Lung (tissue), 12 donors: ENCODE results near the gene ANKS1A. TPM values are rescaled to one million over a fixed set of nuclear protein-coding genes. Genes with fewer than 3 reads are reported as not detected.
A peak's percentile ranks its signal among the peaks of the same experiment; 100 is the strongest.

Experiments used
- ATAC-seq: fragments of 200-7000 bp; cut with Tn5 transposase; one replicate; pipeline ENCODE4 v1.9.1; 2020; ENCODE audit warnings: moderate number of reproducible peaks; ENCODE audit not compliant: insufficient read depth, low FRiP score
- DNase-seq, 3 donors: peaks; one replicate each; pipeline ENCODE4 v3.0.0-alpha.2; 2013 to 2017
- H3K27ac ChIP-seq, 2 donors: one replicate each; pipeline ENCODE4 v1.5.1; 2013; ENCODE audit warnings: mild to moderate bottlenecking in 2 of 2, moderate library complexity in 2 of 2, control low read depth in 1 of 2, inconsistent platforms in 1 of 2, low read depth in 1 of 2, low read length in 1 of 2
- H3K27me3 ChIP-seq, 3 donors: one replicate each; pipeline ENCODE4 v1.5.1; 2013; ENCODE audit warnings: low read length in 2 of 3; ENCODE audit not compliant: control insufficient read depth in 3 of 3, insufficient read depth in 3 of 3
- H3K36me3 ChIP-seq, 4 donors: one replicate each; pipeline ENCODE4 v1.5.1; 2013; ENCODE audit warnings: low read length in 4 of 4, mild to moderate bottlenecking in 1 of 4, moderate library complexity in 1 of 4; ENCODE audit not compliant: control insufficient read depth in 4 of 4, insufficient read depth in 4 of 4
- H3K4me1 ChIP-seq, 5 donors: one replicate each; pipeline ENCODE4 v1.5.1; 2013; ENCODE audit warnings: low read length in 5 of 5, mild to moderate bottlenecking in 2 of 5, moderate library complexity in 1 of 5; ENCODE audit not compliant: control insufficient read depth in 5 of 5, insufficient read depth in 5 of 5
- H3K4me3 ChIP-seq: one replicate; pipeline ENCODE4 v1.5.1; 2013; ENCODE audit warnings: mild to moderate bottlenecking, control low read depth, moderate library complexity
- H3K9ac ChIP-seq, 2 donors: one replicate each; pipeline ENCODE4 v1.5.1; 2013; ENCODE audit warnings: low read length in 2 of 2, control low read depth in 1 of 2; ENCODE audit not compliant: insufficient read depth in 1 of 2
- H3K9me3 ChIP-seq, 4 donors: one replicate each; pipeline ENCODE4 v1.5.1; 2013; ENCODE audit warnings: low read length in 3 of 4, mild to moderate bottlenecking in 1 of 4, moderate library complexity in 1 of 4; ENCODE audit not compliant: control insufficient read depth in 4 of 4, insufficient read depth in 3 of 4
- CTCF ChIP-seq: IDR thresholded peaks from 2 replicates; pipeline ENCODE4 v1.5.1; 2012; ENCODE audit warnings: mild to moderate bottlenecking; ENCODE audit errors: control extremely low read depth, extremely low read depth
- WGBS, 2 donors: extraction: QIAGEN DNeasy Blood & Tissue Kit; methylation state at CpG; one replicate each; pipeline ENCODE4 v1.1.7; 2013; 5-methylcytosine and 5-hydroxymethylcytosine counted together
- polyA plus RNA-seq, 2 donors: library from polyadenylated mRNA; stranded (reverse); fragments of 200-250 nt; gene quantifications; one replicate each; pipeline ENCODE4 v1.2.1, GENCODE V29; 2013
- total RNA-seq, 2 donors: library from RNA; depleted of rRNA in 1 of 2; stranded (reverse); fragments of >200 nt in 1 of 2; gene quantifications; one replicate each; pipeline ENCODE4 v1.2.1, GENCODE V29; 2014 to 2021
- donor health status: control.
- donor health status: control.
- donor health status: Bipolar disorder and iron deficiency.
- donor health status: healthy.
- donor health status: DM: yes; HTN: yes; CAD: no.

Gene ANKS1A
- total and polyA plus RNA-seq, 4 donors = 10.4 to 40.6 (median 24.3) TPM

- 96 to 98% methylated on average over 3 of the region's 3 CpGs for WGBS, 2 donors
- DNase-seq = no peak
- Histone ChIP-seq H3K27ac (no peak overlapping the region), H3K4me1 (peaks cover 0 to 2% (median 0%) of the 10 kb centered on the region in 5 donors), H3K27me3 (no peaks in the 10 kb centered on the region), H3K36me3 (peaks cover 4 to 8% (median 6%) of the 10 kb centered on the region in 4 donors), H3K9ac (no peak overlapping the region), H3K4me3 (no peak overlapping the region), H3K9me3 (no peaks in the 10 kb centered on the region)
- ATAC-seq = no peak
- no peak for TF ChIP-seq CTCF
Measured at GRCh38 chr6:34970488-34970887, 81.4 kb downstream of the ANKS1A start.

- no peak overlapping the region for H3K4me3 ChIP-seq
- 79 to 96% methylated on average over 2 of the region's 2 CpGs for WGBS, 2 donors
- no peak for TF ChIP-seq CTCF
- DNase-seq = peak in 1 of 3 donors; percentile 24
- ATAC-seq = no peak
- H3K9ac ChIP-seq = no peak overlapping the region
- H3K36me3 ChIP-seq = peaks cover 4 to 8% (median 6%) of the 10 kb centered on the region in 4 donors
- H3K4me1 ChIP-seq = peaks cover 0 to 2% (median 0%) of the 10 kb centered on the region in 5 donors
- H3K27ac ChIP-seq = no peak overlapping the region
- H3K9me3 ChIP-seq = no peaks in the 10 kb centered on the region
- no peaks in the 10 kb centered on the region for H3K27me3 ChIP-seq
Measured at GRCh38 chr6:34970957-34971356, 81.9 kb downstream of the ANKS1A start.

GRCh38 chr6:34973547-34974248 lies 84.6 kb downstream of the ANKS1A start:
- Histone ChIP-seq H3K36me3 (peaks cover 4 to 8% (median 6%) of the 10 kb centered on the region in 4 donors), H3K27ac (no peak overlapping the region), H3K27me3 (no peaks in the 10 kb centered on the region), H3K4me3 (no peak overlapping the region), H3K4me1 (no peaks in the 10 kb centered on the region), H3K9ac (no peak overlapping the region), H3K9me3 (no peaks in the 10 kb centered on the region)
- no peak for ATAC-seq
- no peak for TF ChIP-seq CTCF
- DNase-seq = peak in 2 of 3 donors; percentile 9 to 15
- 40% methylated on average over 1 of the region's 2 CpGs; no CpG with 5 or more reads in 1 of the 2 donors for WGBS, 2 donors

GRCh38 chr6:34974249-34974642 lies 85.2 kb downstream of the ANKS1A start:
- WGBS, 2 donors = no CpG with 5 or more reads among the region's 1 CpG
- H3K27ac ChIP-seq = no peak overlapping the region
- H3K4me3 ChIP-seq = no peak overlapping the region
- H3K27me3 ChIP-seq = no peaks in the 10 kb centered on the region
- DNase-seq (no peak), ATAC-seq (no peak)
- no peak overlapping the region for H3K9ac ChIP-seq
- peaks cover 4 to 8% (median 6%) of the 10 kb centered on the region in 4 donors for H3K36me3 ChIP-seq
- no peaks in the 10 kb centered on the region for H3K9me3 ChIP-seq
- TF ChIP-seq CTCF = no peak
- peaks cover 0 to 2% (median 0%) of the 10 kb centered on the region in 5 donors for H3K4me1 ChIP-seq
